Activated B cell treated with CpG ODN at 0.5 μM for 24 hours (primary cell): Measurements from ENCODE around the gene FAM98C. TPM values are rescaled to one million over a fixed set of nuclear protein-coding genes. Genes with fewer than 3 reads are reported as not detected.

ENCODE experiments used
- ATAC-seq: fragments of 200-7000 bp; cut with Tn5 transposase; one replicate; pipeline ENCODE4 v1.10.0; 2021; ENCODE audit warnings: low read depth, mild to moderate bottlenecking, moderate library complexity
- CTCF ChIA-PET: fragments of 350-600 bp; sonication (Branson Sonifier 250); formaldehyde crosslinking; loops from one replicate; lab custom pipeline; 2021; ENCODE audit warnings: antibody characterized with exemption; lab: Charles Lee
- POLR2A ChIA-PET: fragments of 350-600 bp; sonication (Branson Sonifier 250); formaldehyde crosslinking; loops from one replicate; lab custom pipeline; 2021; ENCODE audit warnings: antibody characterized with exemption; lab: Charles Lee
- DNase-seq: peaks from one replicate; pipeline ENCODE4 v3.0.0; 2022
- H3K27ac Mint-ChIP-seq: one replicate; pipeline ENCODE4 v1.8.0; 2020; ENCODE audit warnings: mixed read lengths
- H3K27me3 Mint-ChIP-seq: one replicate; pipeline ENCODE4 v1.8.0; 2021; ENCODE audit warnings: mixed read lengths
- H3K36me3 Mint-ChIP-seq: one replicate; pipeline ENCODE4 v1.8.0; 2021; ENCODE audit warnings: low read depth, mixed read lengths
- H3K4me1 Mint-ChIP-seq: one replicate; pipeline ENCODE4 v1.8.0; 2021; ENCODE audit warnings: mixed read lengths
- H3K4me3 Mint-ChIP-seq: one replicate; pipeline ENCODE4 v1.8.0; 2020; ENCODE audit warnings: mild to moderate bottlenecking, mixed read lengths
- H3K9me3 Mint-ChIP-seq: one replicate; pipeline ENCODE4 v1.8.0; 2020; ENCODE audit warnings: mixed read lengths
- CTCF ChIP-seq: fragments of 200-600 bp; IDR thresholded peaks from one replicate; pipeline ENCODE4 v1.8.0; 2022; ENCODE audit warnings: antibody characterized with exemption, mild to moderate bottlenecking
- intact Hi-C: fragments of 100-400 bp; cut with micrococcal nuclease; formaldehyde crosslinking; loops from one replicate; pipeline ENCODE4 v1.15.1; 2024
- total RNA-seq: library from RNA; stranded (reverse); gene quantifications from 2 replicates; pipeline ENCODE4 v1.2.3, GENCODE V29; 2022

The FAM98C gene
- 38.3 and 40.0 TPM in 2 replicates for total RNA-seq

- Mint-ChIP-seq H3K4me3 (peak within 1 kb of the TSS; percentile 91), H3K27ac (peak within 1 kb of the TSS; percentile 90), H3K27me3 (peaks cover 6% of the 10 kb centered on the region), H3K9me3 (no peaks in the 10 kb centered on the region), H3K4me1 (peaks cover 22% of the 10 kb centered on the region), H3K36me3 (peaks cover 18% of the 10 kb centered on the region)
- ChIA-PET POLR2A (interaction anchor here (0.6 to 3.2 kb wide), 32 partner anchors 9 to 1033 kb away, joined by 3 to 45 read pairs (median 4); partner anchors contain the start of genes ACTN4, CATSPERG, ECH1 and EIF3K), CTCF (interaction anchor here (0.6 to 4.5 kb wide), 54 partner anchors 9 to 530 kb away, joined by 3 to 80 read pairs (median 4); partner anchors contain the start of genes ACTN4, EIF3K, GGN and MAP4K1)
- TF ChIP-seq CTCF: peak; percentile 98
- ATAC-seq: peak; percentile 97
- peak; percentile 99 for DNase-seq
- intact Hi-C loops: loop anchor here (1.0 to 5.0 kb wide), 14 partner anchors 14 to 527 kb away; partner anchors contain the start of genes MRPS12, PSMD8, RASGRP4 and SARS2
Observed at GRCh38 chr19:38402967-38403674, at the start of gene FAM98C. FAM98C (plus strand) TSS chr19:38403093; CDS start chr19:38403154, 61 bp downstream.

GRCh38 chr19:38355728-38356725 lies 46.9 kb upstream of the FAM98C start:
- ChIA-PET CTCF (no interaction called here), POLR2A (interaction anchor here (1.3 to 2.0 kb wide), 2 partner anchors 18 kb away, joined by 3 to 4 read pairs; partner anchors contain the start of gene PSMD8)
- ATAC-seq (no peak), DNase-seq (no peak)
- Mint-ChIP-seq H3K9me3 (no peaks in the 10 kb centered on the region), H3K36me3 (no peaks in the 10 kb centered on the region), H3K27ac (no peak overlapping the region), H3K27me3 (peaks cover 10% of the 10 kb centered on the region), H3K4me1 (peaks cover 4% of the 10 kb centered on the region), H3K4me3 (no peak overlapping the region)
- TF ChIP-seq CTCF: no peak
- intact Hi-C loops: no loop called here

GRCh38 chr19:38358071-38358470 lies 44.8 kb upstream of the FAM98C start:
- no peaks in the 10 kb centered on the region for H3K9me3 Mint-ChIP-seq
- no peak overlapping the region for H3K27ac Mint-ChIP-seq
- intact Hi-C loops: no loop called here
- peaks cover 11% of the 10 kb centered on the region for H3K27me3 Mint-ChIP-seq
- ATAC-seq (no peak), DNase-seq (no peak)
- ChIA-PET CTCF (no interaction called here), POLR2A (interaction anchor here (0.9 to 2.0 kb wide), 2 partner anchors 16 to 114 kb away, joined by 4 read pairs; partner anchors contain the start of gene PSMD8)
- peaks cover 18% of the 10 kb centered on the region for H3K4me1 Mint-ChIP-seq
- H3K4me3 Mint-ChIP-seq: no peak overlapping the region
- TF ChIP-seq CTCF: no peak
- no peaks in the 10 kb centered on the region for H3K36me3 Mint-ChIP-seq

GRCh38 chr19:38359242-38360021 lies 43.5 kb upstream of the FAM98C start:
- no peak for ATAC-seq
- peaks cover 19% of the 10 kb centered on the region for H3K4me1 Mint-ChIP-seq
- H3K27ac Mint-ChIP-seq: no peak overlapping the region
- intact Hi-C loops: no loop called here
- H3K27me3 Mint-ChIP-seq: peaks cover 7% of the 10 kb centered on the region
- no peak for TF ChIP-seq CTCF
- POLR2A ChIA-PET: interaction anchor here (0.6 to 2.3 kb wide), 3 partner anchors 8 to 50 kb away, joined by 3 to 7 read pairs (median 7); no protein-coding TSS in a partner anchor
- H3K36me3 Mint-ChIP-seq: no peaks in the 10 kb centered on the region
- DNase-seq: no peak
- no peaks in the 10 kb centered on the region for H3K9me3 Mint-ChIP-seq
- peak overlapping the region; percentile 28 for H3K4me3 Mint-ChIP-seq
- CTCF ChIA-PET: no interaction called here
